ENCODE measurements around the gene FYB1.

Gene FYB1

GRCh38 chr5:39115644-39116343 lies 103.6 kb downstream of the FYB1 start:
- DNase-seq: no peak

GRCh38 chr5:39114155-39114554 lies 105.2 kb downstream of the FYB1 start:
- no peak for DNase-seq

- DNase-seq: no peak
Observed at GRCh38 chr5:39113354-39113953, 105.9 kb downstream of the FYB1 start.

- DNase-seq: no peak
Observed at GRCh38 chr5:39109606-39110005, 109.8 kb downstream of the FYB1 start.

GRCh38 chr5:39108987-39109386 lies 110.4 kb downstream of the FYB1 start:
- DNase-seq: no peak

GRCh38 chr5:39107350-39107749 lies 112.0 kb downstream of the FYB1 start:
- no peak for DNase-seq

- no peak for DNase-seq
Observed at GRCh38 chr5:39106322-39106721, 113.0 kb downstream of the FYB1 start.

- no peak for DNase-seq
Observed at GRCh38 chr5:39104221-39104620, 115.1 kb downstream of the FYB1 start.

GRCh38 chr5:39102684-39103155 lies 116.6 kb downstream of the FYB1 start:
- DNase-seq: no peak

GRCh38 chr5:39100851-39101396 lies 118.4 kb downstream of the FYB1 start:
- no peak for DNase-seq

GRCh38 chr5:39100301-39100850 lies 119.0 kb downstream of the FYB1 start:
- DNase-seq: no peak

- no peak for DNase-seq
Observed at GRCh38 chr5:39099831-39100230, 119.5 kb downstream of the FYB1 start.

- no peak for DNase-seq
Observed at GRCh38 chr5:39093352-39093751, 126.0 kb downstream of the FYB1 start.

- DNase-seq: no peak
Observed at GRCh38 chr5:39092581-39093351, 126.6 kb downstream of the FYB1 start.

GRCh38 chr5:39091940-39092580 lies 127.3 kb downstream of the FYB1 start:
- DNase-seq: no peak

- no peak for DNase-seq
Observed at GRCh38 chr5:39083968-39084367, 135.4 kb downstream of the FYB1 start.

- no peak for DNase-seq
Observed at GRCh38 chr5:39082995-39083394, 136.4 kb downstream of the FYB1 start.

GRCh38 chr5:39080597-39081204 lies 138.7 kb downstream of the FYB1 start:
- no peak for DNase-seq

GRCh38 chr5:39080168-39080567 lies 139.2 kb downstream of the FYB1 start:
- DNase-seq: no peak

- DNase-seq: no peak
Observed at GRCh38 chr5:39079147-39079546, 140.2 kb downstream of the FYB1 start.

- peak; percentile 15 for DNase-seq
Observed at GRCh38 chr5:39076757-39077728, 142.3 kb downstream of the FYB1 start.

All from KG1 (cell line).